IMR-90 (cell line): ENCODE data around the gene RPS25. TPM values are rescaled to one million over a fixed set of nuclear protein-coding genes. Genes with fewer than 3 reads are reported as not detected.

ENCODE experiments used
- ATAC-seq: fragments of 200-7000 bp; cut with Tn5 transposase; 2 replicates; pipeline ENCODE4 v1.9.1; 2020; ENCODE audit warnings: low read depth, mild to moderate bottlenecking, moderate library complexity
- BruUV-seq: library from RNA; stranded (reverse); fragments of 400-500 nt; replicated peaks from 2 replicates; lab custom pipeline; 2021; lab: Mats Ljungman, UMichigan
- CTCF ChIA-PET: fragments of 300-600 bp; formaldehyde crosslinking; extraction: SDS; loops from one replicate; lab custom pipeline; 2021; ENCODE audit warnings: antibody characterized with exemption; lab: Yijun Ruan, JAX
- POLR2A ChIA-PET: fragments of 300-600 bp; sonication (Branson Sonifier 250); formaldehyde crosslinking; loops from one replicate; lab custom pipeline; 2022; ENCODE audit warnings: antibody characterized with exemption; ENCODE audit not compliant: unreplicated experiment; lab: Charles Lee
- DNase-seq: peaks from one replicate; pipeline ENCODE4 v3.0.0; 2013
- H2AFZ ChIP-seq: replicated peaks from 2 replicates; pipeline ENCODE3; 2013; ENCODE audit warnings: low read length, mild to moderate bottlenecking; ENCODE audit not compliant: poor library complexity
- H2AK5ac ChIP-seq: 2 replicates; pipeline ENCODE4 v1.6.1; 2013; ENCODE audit warnings: low read depth, low read length, inconsistent platforms
- H2AK9ac ChIP-seq: replicated peaks from 2 replicates; pipeline ENCODE3; 2013; ENCODE audit warnings: mild to moderate bottlenecking, low read depth, low read length, moderate library complexity; ENCODE audit not compliant: poor library complexity
- H2BK120ac ChIP-seq: 2 replicates; pipeline ENCODE4 v1.6.1; 2013; ENCODE audit warnings: low read depth, low read length, inconsistent platforms
- H2BK15ac ChIP-seq: 3 replicates; pipeline ENCODE4 v1.6.1; 2013; ENCODE audit warnings: low read depth, low read length, inconsistent platforms
- H2BK20ac ChIP-seq: 2 replicates; pipeline ENCODE4 v1.6.1; 2013; ENCODE audit warnings: low read depth, mild to moderate bottlenecking, inconsistent platforms, low read length, moderate library complexity
- H2BK5ac ChIP-seq: 2 replicates; pipeline ENCODE4 v1.6.1; 2013; ENCODE audit warnings: mild to moderate bottlenecking, low read depth, low read length, inconsistent platforms; ENCODE audit not compliant: poor library complexity, severe bottlenecking
- H3K14ac ChIP-seq: replicated peaks from 2 replicates; pipeline ENCODE4 v1.6.1; 2013; ENCODE audit warnings: low read depth, low read length, inconsistent platforms
- H3K18ac ChIP-seq: 2 replicates; pipeline ENCODE4 v1.6.1; 2013; ENCODE audit warnings: low read depth, low read length, control low read depth
- H3K23ac ChIP-seq: 2 replicates; pipeline ENCODE4 v1.6.1; 2013; ENCODE audit warnings: low read depth, low read length, inconsistent platforms
- H3K27ac ChIP-seq: 2 replicates; pipeline ENCODE4 v1.5.1; 2013; ENCODE audit warnings: mild to moderate bottlenecking, control low read depth, low read length; ENCODE audit not compliant: insufficient read depth
- H3K27me3 ChIP-seq: 2 replicates; pipeline ENCODE4 v1.6.1; 2013; ENCODE audit warnings: low read length; ENCODE audit not compliant: control insufficient read depth, insufficient read depth
- H3K36me3 ChIP-seq: 2 replicates; pipeline ENCODE4 v1.6.1; 2013; ENCODE audit warnings: low read length, mixed read lengths; ENCODE audit not compliant: control insufficient read depth, insufficient read depth
- H3K4ac ChIP-seq: 2 replicates; pipeline ENCODE4 v1.6.1; 2013; ENCODE audit warnings: low read depth, low read length, inconsistent platforms
- H3K4me1 ChIP-seq: 2 replicates; pipeline ENCODE4 v1.6.1; 2013; ENCODE audit warnings: low read length, mixed read lengths; ENCODE audit not compliant: control insufficient read depth, insufficient read depth
- H3K4me2 ChIP-seq: 2 replicates; pipeline ENCODE4 v1.6.1; 2013; ENCODE audit warnings: low read depth, mild to moderate bottlenecking, control low read depth, low read length, moderate library complexity
- H3K4me3 ChIP-seq: 2 replicates; pipeline ENCODE4 v1.5.1; 2013; ENCODE audit warnings: low read depth, mild to moderate bottlenecking, control low read depth, low read length, moderate library complexity; ENCODE audit not compliant: insufficient read depth
- H3K56ac ChIP-seq: 2 replicates; pipeline ENCODE4 v1.6.1; 2013; ENCODE audit warnings: low read length, inconsistent platforms; ENCODE audit not compliant: insufficient read depth; ENCODE audit errors: extremely low read depth
- H3K79me1 ChIP-seq, 2 experiments: 2 replicates each; pipeline ENCODE4 v1.6.1; 2013; ENCODE audit warnings: low read length in 2 of 2, inconsistent platforms in 1 of 2, low read depth in 1 of 2
- H3K9ac ChIP-seq: 2 replicates; pipeline ENCODE4 v1.6.1; 2013; ENCODE audit warnings: low read depth, low read length, control low read depth
- H3K9me1 ChIP-seq: 2 replicates; pipeline ENCODE4 v1.6.1; 2013; ENCODE audit warnings: low read length, inconsistent platforms; ENCODE audit not compliant: insufficient read depth
- H3K9me3 ChIP-seq: 2 replicates; pipeline ENCODE4 v1.6.1; 2013; ENCODE audit warnings: low read length; ENCODE audit not compliant: control insufficient read depth, insufficient read depth
- H4K20me1 ChIP-seq: 2 replicates; pipeline ENCODE4 v1.6.1; 2013; ENCODE audit warnings: low read length, inconsistent platforms; ENCODE audit not compliant: insufficient read depth
- H4K5ac ChIP-seq: 2 replicates; pipeline ENCODE4 v1.6.1; 2013; ENCODE audit warnings: mild to moderate bottlenecking, low read depth, low read length, control low read depth
- H4K8ac ChIP-seq, 2 experiments: 2 replicates each; pipeline ENCODE4 v1.6.1; 2013; ENCODE audit warnings: low read depth in 2 of 2, low read length in 2 of 2, control low read depth in 1 of 2, inconsistent platforms in 1 of 2
- H4K91ac ChIP-seq: 2 replicates; pipeline ENCODE4 v1.6.1; 2013; ENCODE audit warnings: low read depth, low read length, inconsistent platforms; ENCODE audit not compliant: insufficient read depth
- BHLHE40 ChIP-seq: fragments of 150-350 bp; IDR thresholded peaks from 2 replicates; pipeline ENCODE4 v1.6.1; 2016; ENCODE audit warnings: mild to moderate bottlenecking, low read depth, low read length
- CEBPB ChIP-seq: IDR thresholded peaks from 2 replicates; pipeline ENCODE4 v1.6.1; 2012; ENCODE audit warnings: low read depth, low read length, improper control_type of control experiment
- CHD1 ChIP-seq: IDR thresholded peaks from 2 replicates; pipeline ENCODE4 v1.6.1; 2012; ENCODE audit warnings: low read depth, low read length, improper control_type of control experiment
- CTCF ChIP-seq: conservative IDR thresholded peaks from 2 replicates; pipeline ENCODE4 v1.5.1; 2012; ENCODE audit warnings: mild to moderate bottlenecking, low read depth, low read length, improper control_type of control experiment
- ELK1 ChIP-seq: fragments of 150-350 bp; IDR thresholded peaks from 2 replicates; pipeline ENCODE4 v1.6.1; 2016; ENCODE audit warnings: low read depth, mild to moderate bottlenecking, low read length, moderate library complexity, borderline replicate concordance
- FOS ChIP-seq: fragments of 150-350 bp; IDR thresholded peaks from 2 replicates; pipeline ENCODE4 v1.6.1; 2016; ENCODE audit warnings: low read depth, low read length
- MAFK ChIP-seq: IDR thresholded peaks from 2 replicates; pipeline ENCODE4 v1.6.1; 2012; ENCODE audit warnings: low read depth, low read length, improper control_type of control experiment
- MAZ ChIP-seq: IDR thresholded peaks from 2 replicates; pipeline ENCODE4 v1.6.1; 2012; ENCODE audit warnings: low read depth, mild to moderate bottlenecking, low read length, improper control_type of control experiment, moderate library complexity, borderline replicate concordance
- MXI1 ChIP-seq: IDR thresholded peaks from 2 replicates; pipeline ENCODE4 v1.6.1; 2012; ENCODE audit warnings: low read depth, mild to moderate bottlenecking, low read length, moderate library complexity, borderline replicate concordance
- NFE2L2 ChIP-seq: fragments of 150-350 bp; IDR thresholded peaks from 2 replicates; pipeline ENCODE4 v1.6.1; 2016; ENCODE audit warnings: low read depth, mild to moderate bottlenecking, low read length
- POLR2A ChIP-seq: IDR thresholded peaks from 2 replicates; pipeline ENCODE4 v1.6.1; 2012; ENCODE audit warnings: mild to moderate bottlenecking, low read depth, low read length
- RAD21 ChIP-seq: IDR thresholded peaks from 2 replicates; pipeline ENCODE4 v1.6.1; 2012; ENCODE audit warnings: low read length, improper control_type of control experiment
- RCOR1 ChIP-seq: IDR thresholded peaks from 2 replicates; pipeline ENCODE4 v1.6.1; 2012; ENCODE audit warnings: mild to moderate bottlenecking, low read length, improper control_type of control experiment; ENCODE audit not compliant: insufficient replicate concordance
- RFX5 ChIP-seq: IDR thresholded peaks from 2 replicates; pipeline ENCODE4 v1.8.0; 2012; ENCODE audit warnings: low read depth, mild to moderate bottlenecking, low read length, moderate library complexity
- SMC3 ChIP-seq: fragments of 150-350 bp; IDR thresholded peaks from 2 replicates; pipeline ENCODE4 v1.6.1; 2016; ENCODE audit warnings: low read depth, mild to moderate bottlenecking, antibody characterized with exemption, low read length, moderate library complexity
- USF2 ChIP-seq: fragments of 150-350 bp; IDR thresholded peaks from 2 replicates; pipeline ENCODE4 v1.6.1; 2017; ENCODE audit warnings: mild to moderate bottlenecking, antibody characterized with exemption, low read length, low read depth
- WGBS, 2 experiments: methylation state at CpG; one replicate each; pipeline versions ENCODE4 v1.1.5 to v1.1.7; 2013; ENCODE audit warnings: missing lambda C conversion rate in 2 of 2; ENCODE audit not compliant: insufficient read length in 1 of 2; ENCODE audit errors: extremely low coverage in 2 of 2; 5-methylcytosine and 5-hydroxymethylcytosine counted together
- dilution Hi-C: fragments of 300-500 bp; cut with HindIII; formaldehyde crosslinking; loops from one replicate; pipeline ENCODE4 v1.14.3; 2018; ENCODE audit warnings: low sequenced_read_pairs; ENCODE audit not compliant: unreplicated experiment
- in situ Hi-C: fragments of 300-500 bp; cut with MboI; formaldehyde crosslinking; loops from 3 replicates; pipeline ENCODE4 v1.14.3; 2019; ENCODE audit warnings: low sequenced_read_pairs, inconsistent platforms, mixed read lengths
- intact Hi-C: fragments of 100-400 bp; cut with micrococcal nuclease; formaldehyde crosslinking; loops from 2 replicates; pipeline ENCODE4 v1.10.0; 2022
- polyA plus RNA-seq, 3 experiments: library from polyadenylated mRNA; depleted of rRNA; stranded (reverse); fragments of >200 nt; gene quantifications; 2 replicates each; pipeline ENCODE4 v1.2.3, GENCODE V29; 2012; ENCODE audit warnings: low replicate concordance in 1 of 3
- total RNA-seq: library from RNA; depleted of rRNA; stranded (reverse); fragments of >200 nt; gene quantifications from 2 replicates; pipeline ENCODE4 v1.2.3, GENCODE V29; 2012

RPS25 gene
- total and polyA plus RNA-seq, 2 of the 4 experiments (the other 2 are of a cell fraction): 727 to 905 TPM

GRCh38 chr11:119019996-119020395 is 1.9 kb upstream of the RPS25 start:
- peaks cover 36% of the 10 kb centered on the region for H4K20me1 ChIP-seq
- H3K27me3 ChIP-seq: no peaks in the 10 kb centered on the region
- no TSS peak for BruUV-seq
- H3K9me1 ChIP-seq: peaks cover 3% of the 10 kb centered on the region; the same call in 1 of the 2 replicates
- no peak overlapping the region for H2BK20ac ChIP-seq
- no peak overlapping the region for H4K91ac ChIP-seq
- H3K23ac ChIP-seq: peak overlapping the region; percentile 86
- no peaks in the 10 kb centered on the region for H3K9me3 ChIP-seq
- no peak overlapping the region for H4K8ac ChIP-seq
- ChIA-PET CTCF (no interaction called here), POLR2A (no interaction called here)
- no peak overlapping the region for H3K4ac ChIP-seq
- H3K4me2 ChIP-seq: peak overlapping the region; percentile 68; the same call in 1 of the 2 replicates
- 0 out of 2 replicates have a peak overlapping the region, but pooled peaks have one; percentile 6 for H3K4me3 ChIP-seq
- no peak overlapping the region for H3K18ac ChIP-seq
- ATAC-seq (no peak), DNase-seq (no peak)
- TF ChIP-seq MAFK (no peak), MXI1 (no peak), CEBPB (no peak), SMC3 (no peak), CTCF (no peak), CHD1 (no peak), RCOR1 (no peak), NFE2L2 (no peak), POLR2A (no peak), MAZ (no peak), BHLHE40 (no peak), RFX5 (no peak), FOS (no peak), USF2 (no peak), ELK1 (no peak), RAD21 (no peak)
- no peak overlapping the region for H2BK15ac ChIP-seq
- H3K36me3 ChIP-seq: peaks cover 37% of the 10 kb centered on the region
- H3K14ac ChIP-seq: no peak overlapping the region; the same call in 1 of the 2 replicates
- H3K27ac ChIP-seq: no peak overlapping the region
- no peak overlapping the region for H4K5ac ChIP-seq
- H2AFZ ChIP-seq: no peak overlapping the region
- H3K56ac ChIP-seq: no peak overlapping the region
- peak overlapping the region; percentile 7 for H2AK9ac ChIP-seq
- in situ Hi-C loops: no loop called here
- H3K4me1 ChIP-seq: peaks cover 5% of the 10 kb centered on the region
- intact Hi-C loops: no loop called here
- no peak overlapping the region for H2AK5ac ChIP-seq
- H3K9ac ChIP-seq: 0 out of 2 replicates have a peak overlapping the region, but pooled peaks have one; percentile 23
- H2BK120ac ChIP-seq: no peak overlapping the region
- WGBS, 2 experiments: no CpG with 5 or more reads among the region's 2 CpGs
- no peak overlapping the region for H2BK5ac ChIP-seq
- peaks cover 25 to 64% of the 10 kb centered on the region in 2 experiments for H3K79me1 ChIP-seq
- dilution Hi-C loops: no loop called here
